A673 (cell line): ENCODE measurements around the gene ZNF541. TPM values are rescaled to one million over a fixed set of nuclear protein-coding genes. Genes with fewer than 3 reads are reported as not detected.

Experiments used
- BruUV-seq: library from RNA; stranded (reverse); fragments of 400-500 nt; replicated peaks from 2 replicates; lab custom pipeline; 2021; lab: Mats Ljungman, UMichigan
- CTCF ChIA-PET: fragments of 300-600 bp; sonication (Branson Sonifier 250); formaldehyde crosslinking; loops from one replicate; lab custom pipeline; 2022; ENCODE audit warnings: antibody characterized with exemption; lab: Charles Lee
- POLR2A ChIA-PET: fragments of 300-600 bp; sonication (Branson Sonifier 250); formaldehyde crosslinking; loops from one replicate; lab custom pipeline; 2022; ENCODE audit warnings: antibody characterized with exemption; ENCODE audit not compliant: low non-redundant PET; lab: Charles Lee
- DNase-seq: peaks from one replicate; pipeline ENCODE4 v3.0.0-alpha.2; 2015; ENCODE audit warnings: low spot score
- H3K27ac ChIP-seq: fragments of 200-600 bp; sonication (generic); 2 replicates; pipeline ENCODE4 v1.5.1; 2016; ENCODE audit warnings: mixed run types, low read depth, mild to moderate bottlenecking, mixed read lengths, antibody characterized with exemption, low read length; ENCODE audit not compliant: poor library complexity, severe bottlenecking
- H3K27me3 ChIP-seq: fragments of 200-600 bp; sonication (generic); replicated peaks from 2 replicates; pipeline ENCODE4 v1.6.1; 2017; ENCODE audit warnings: mixed run types, low read depth, mild to moderate bottlenecking, mixed read lengths, antibody characterized with exemption, low read length; ENCODE audit not compliant: insufficient read depth, poor library complexity
- H3K36me3 ChIP-seq: fragments of 200-600 bp; sonication (generic); 2 replicates; pipeline ENCODE4 v1.6.1; 2016; ENCODE audit warnings: mixed run types, mild to moderate bottlenecking, mixed read lengths, antibody characterized with exemption, low read length; ENCODE audit not compliant: insufficient read depth, poor library complexity, severe bottlenecking
- H3K4me1 ChIP-seq: fragments of 200-600 bp; sonication (generic); 2 replicates; pipeline ENCODE4 v1.6.1; 2017; ENCODE audit warnings: mixed run types, mild to moderate bottlenecking, mixed read lengths, antibody characterized with exemption, low read length; ENCODE audit not compliant: insufficient read depth, poor library complexity, severe bottlenecking
- H3K4me3 ChIP-seq: fragments of 200-600 bp; sonication (generic); 2 replicates; pipeline ENCODE4 v1.5.1; 2016; ENCODE audit warnings: low read depth, mixed run types, mild to moderate bottlenecking, mixed read lengths, low read length; ENCODE audit not compliant: poor library complexity, severe bottlenecking
- H3K9me3 ChIP-seq: fragments of 200-600 bp; sonication (generic); 2 replicates; pipeline ENCODE4 v1.6.1; 2016; ENCODE audit warnings: mixed run types, low read depth, mild to moderate bottlenecking, mixed read lengths, antibody characterized with exemption, low read length; ENCODE audit not compliant: poor library complexity, severe bottlenecking
- EZH2 ChIP-seq: fragments of 200-600 bp; sonication (generic); IDR thresholded peaks from 2 replicates; pipeline ENCODE4 v1.6.1; 2017; ENCODE audit warnings: borderline replicate concordance, low read depth, mild to moderate bottlenecking, mixed read lengths, antibody characterized with exemption, low read length; ENCODE audit not compliant: poor library complexity, severe bottlenecking
- intact Hi-C: fragments of 100-400 bp; cut with micrococcal nuclease; formaldehyde crosslinking; loops from one replicate; pipeline ENCODE4 v1.10.0; 2022; ENCODE audit not compliant: unreplicated experiment
- total RNA-seq: library from RNA; stranded (reverse); gene quantifications from 2 replicates; pipeline ENCODE4 v1.2.3, GENCODE V29; 2021
- TF ChIP-seq, protein P1 (sequence below): fragments of 300-800, 200-600 bp; sonication (generic); conservative IDR thresholded peaks from 2 replicates; pipeline ENCODE4 v1.5.1; 2017; ENCODE audit warnings: low read depth, mild to moderate bottlenecking, antibody characterized with exemption, low read length, moderate library complexity, mixed read lengths

ZNF541 gene
- total RNA-seq, 1 experiment from 2014 or later, result not detected

DNA sequence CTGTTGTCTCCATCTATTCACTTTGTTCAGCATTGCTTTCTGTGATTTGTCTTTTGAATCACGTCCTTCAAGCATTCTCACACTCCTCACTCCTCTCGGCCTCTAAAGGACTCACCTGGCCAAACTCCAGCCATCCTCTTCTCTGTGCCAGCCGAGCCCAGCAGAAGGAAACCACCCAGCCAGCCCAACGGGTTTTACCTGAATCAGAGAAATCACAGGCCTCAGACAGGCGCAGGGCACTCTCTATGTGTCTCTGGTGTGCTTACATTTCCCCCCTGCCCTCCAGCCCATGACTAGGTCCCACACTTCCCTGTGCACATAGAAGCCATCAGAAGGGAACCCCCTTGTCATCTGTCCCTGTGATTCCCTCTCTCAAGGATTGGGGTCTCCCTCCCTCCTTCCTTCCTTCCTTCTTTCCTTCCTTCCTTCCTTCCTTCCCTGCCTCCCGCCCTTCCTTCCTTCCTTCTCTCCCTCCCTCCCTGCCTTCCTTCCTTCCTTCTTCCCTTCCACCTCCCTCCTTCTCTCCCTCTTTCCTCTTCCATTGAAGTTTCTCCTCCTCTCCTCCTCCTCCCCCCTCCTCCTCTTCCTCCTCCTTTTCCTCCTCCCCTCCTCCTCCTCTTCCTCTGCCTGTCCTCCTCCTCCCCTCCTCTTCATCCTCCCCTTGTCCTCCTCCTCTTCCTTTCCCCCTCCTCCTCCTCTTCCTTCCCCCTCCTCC is 8.8 kb upstream of the ZNF541 start:
- DNase-seq, result no peak
- no peaks in the 10 kb centered on the region for H3K27me3 ChIP-seq
- no peak for TF ChIP-seq EZH2
- TF ChIP-seq, protein P1, sequence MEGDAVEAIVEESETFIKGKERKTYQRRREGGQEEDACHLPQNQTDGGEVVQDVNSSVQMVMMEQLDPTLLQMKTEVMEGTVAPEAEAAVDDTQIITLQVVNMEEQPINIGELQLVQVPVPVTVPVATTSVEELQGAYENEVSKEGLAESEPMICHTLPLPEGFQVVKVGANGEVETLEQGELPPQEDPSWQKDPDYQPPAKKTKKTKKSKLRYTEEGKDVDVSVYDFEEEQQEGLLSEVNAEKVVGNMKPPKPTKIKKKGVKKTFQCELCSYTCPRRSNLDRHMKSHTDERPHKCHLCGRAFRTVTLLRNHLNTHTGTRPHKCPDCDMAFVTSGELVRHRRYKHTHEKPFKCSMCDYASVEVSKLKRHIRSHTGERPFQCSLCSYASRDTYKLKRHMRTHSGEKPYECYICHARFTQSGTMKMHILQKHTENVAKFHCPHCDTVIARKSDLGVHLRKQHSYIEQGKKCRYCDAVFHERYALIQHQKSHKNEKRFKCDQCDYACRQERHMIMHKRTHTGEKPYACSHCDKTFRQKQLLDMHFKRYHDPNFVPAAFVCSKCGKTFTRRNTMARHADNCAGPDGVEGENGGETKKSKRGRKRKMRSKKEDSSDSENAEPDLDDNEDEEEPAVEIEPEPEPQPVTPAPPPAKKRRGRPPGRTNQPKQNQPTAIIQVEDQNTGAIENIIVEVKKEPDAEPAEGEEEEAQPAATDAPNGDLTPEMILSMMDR, result no peak
- ChIA-PET POLR2A (no interaction called here), CTCF (no interaction called here)
- H3K27ac ChIP-seq, result no peak overlapping the region
- H3K4me3 ChIP-seq, result no peak overlapping the region
- BruUV-seq, result no TSS peak
- no peaks in the 10 kb centered on the region for H3K4me1 ChIP-seq
- peaks cover 4% of the 10 kb centered on the region for H3K9me3 ChIP-seq
- intact Hi-C loops, result no loop called here
- no peaks in the 10 kb centered on the region for H3K36me3 ChIP-seq

GRCh38 chr19:47580397-47580796 is 7.4 kb upstream of the ZNF541 start:
- no TSS peak for BruUV-seq
- DNase-seq, result no peak
- POLR2A ChIA-PET, result no interaction called here
- Histone ChIP-seq H3K9me3 (no peaks in the 10 kb centered on the region), H3K27ac (no peak overlapping the region), H3K27me3 (no peaks in the 10 kb centered on the region), H3K4me3 (no peak overlapping the region), H3K4me1 (no peaks in the 10 kb centered on the region), H3K36me3 (no peaks in the 10 kb centered on the region)
- CTCF ChIA-PET, result no interaction called here
- TF ChIP-seq, protein P1, result no peak
- TF ChIP-seq EZH2, result no peak
- intact Hi-C loops, result no loop called here

DNA sequence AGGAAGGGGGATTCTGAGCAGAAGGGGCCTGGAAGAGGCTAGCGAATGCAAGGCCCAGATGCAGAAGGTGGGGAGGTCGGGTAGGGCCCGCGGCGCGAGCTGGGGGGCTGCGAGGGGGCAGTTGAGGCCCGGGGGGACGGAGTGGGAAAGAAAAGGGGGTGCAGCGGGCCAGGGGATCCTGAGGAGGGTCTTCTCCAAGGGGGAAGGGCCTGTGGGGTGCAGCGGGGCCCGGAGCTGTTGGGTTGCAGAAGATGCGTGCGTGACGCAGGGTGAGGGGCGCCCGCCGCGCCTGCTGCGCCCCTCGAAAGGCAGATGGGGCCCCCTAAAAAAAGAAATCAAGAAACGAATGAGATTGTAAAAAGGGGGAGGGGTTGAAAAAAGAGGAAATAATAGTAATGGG is 313 bp downstream of the ZNF541 start:
- no peak for DNase-seq
- H3K36me3 ChIP-seq, result no peaks in the 10 kb centered on the region
- no peaks in the 10 kb centered on the region for H3K27me3 ChIP-seq
- intact Hi-C loops, result no loop called here
- H3K4me1 ChIP-seq, result no peaks in the 10 kb centered on the region
- TF ChIP-seq EZH2, result no peak
- TF ChIP-seq, protein P1, result no peak
- no peak overlapping the region for H3K4me3 ChIP-seq
- H3K9me3 ChIP-seq, result no peaks in the 10 kb centered on the region
- no peak overlapping the region for H3K27ac ChIP-seq
- POLR2A ChIA-PET, result no interaction called here
- BruUV-seq, result no TSS peak
- CTCF ChIA-PET, result no interaction called here
